SK-N-MC (cell line): ENCODE measurements around the gene EXOSC2.

Experiments
- DNase-seq: peaks from one replicate; pipeline ENCODE4 v3.0.0-alpha.2; 2011; ENCODE audit warnings: low read depth, low spot score
- H3K27ac ChIP-seq: fragments of 200-600 bp; sonication (generic); 2 replicates; pipeline ENCODE4 v1.5.1; 2016; ENCODE audit warnings: mixed run types
- H3K36me3 ChIP-seq: fragments of 200-600 bp; sonication (generic); 2 replicates; pipeline ENCODE4 v1.6.1; 2017; ENCODE audit warnings: antibody characterized with exemption, low read length, mixed read lengths; ENCODE audit not compliant: insufficient read depth
- H3K4me3 ChIP-seq: fragments of 200-600 bp; sonication (generic); 2 replicates; pipeline ENCODE4 v1.5.1; 2016
- H3K9ac ChIP-seq: fragments of 200-600 bp; sonication (generic); 2 replicates; pipeline ENCODE4 v1.8.0; 2017; ENCODE audit warnings: mixed run types, mixed read lengths; ENCODE audit not compliant: insufficient read length
- H3K9me3 ChIP-seq: fragments of 200-600 bp; sonication (generic); 2 replicates; pipeline ENCODE4 v1.6.1; 2017; ENCODE audit warnings: low read depth, mild to moderate bottlenecking, antibody characterized with exemption, low read length, moderate library complexity, mixed read lengths
- EZH2 ChIP-seq: fragments of 200-600 bp; sonication (generic); IDR thresholded peaks from one replicate; pipeline ENCODE4 v1.6.1; 2017; ENCODE audit warnings: antibody characterized with exemption
- FOXP2 ChIP-seq: optimal IDR thresholded peaks from 2 replicates; pipeline ENCODE3; 2011; ENCODE audit warnings: mild to moderate bottlenecking, moderate library complexity; ENCODE audit not compliant: insufficient read depth; ENCODE audit errors: extremely low read length, control extremely low read depth
- POLR2AphosphoS5 ChIP-seq: IDR thresholded peaks from 2 replicates; pipeline ENCODE4 v1.6.1; 2012; ENCODE audit warnings: mild to moderate bottlenecking, low read depth, low read length, borderline replicate concordance

EXOSC2 gene

DNA sequence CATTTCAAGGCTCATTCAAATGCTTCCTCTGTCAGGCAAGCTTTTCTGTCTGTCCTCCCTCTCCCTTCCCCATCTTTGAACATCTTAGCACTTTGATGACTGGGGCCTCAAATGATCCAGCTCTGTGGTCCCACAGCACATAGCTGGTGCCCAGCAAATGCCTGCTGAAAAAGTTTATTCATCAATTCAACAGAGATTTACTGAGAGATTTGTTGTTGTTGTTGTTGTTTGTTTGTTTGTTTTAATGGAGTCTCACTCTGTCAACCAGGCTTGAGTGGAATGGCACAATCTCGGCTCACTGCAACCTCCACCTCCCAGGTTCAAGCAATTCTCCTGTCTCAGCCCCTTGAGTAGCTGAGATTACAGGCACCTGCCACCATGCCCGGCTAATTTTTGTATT, 6.0 kb upstream of the EXOSC2 start:
- no peak overlapping the region for H3K9ac ChIP-seq
- DNase-seq = no peak
- no peaks in the 10 kb centered on the region for H3K9me3 ChIP-seq
- no peak overlapping the region for H3K4me3 ChIP-seq
- H3K27ac ChIP-seq = no peak overlapping the region
- no peaks in the 10 kb centered on the region for H3K36me3 ChIP-seq
- TF ChIP-seq FOXP2 = no peak
- TF ChIP-seq POLR2AphosphoS5 = no peak
- no peak for TF ChIP-seq EZH2

DNA sequence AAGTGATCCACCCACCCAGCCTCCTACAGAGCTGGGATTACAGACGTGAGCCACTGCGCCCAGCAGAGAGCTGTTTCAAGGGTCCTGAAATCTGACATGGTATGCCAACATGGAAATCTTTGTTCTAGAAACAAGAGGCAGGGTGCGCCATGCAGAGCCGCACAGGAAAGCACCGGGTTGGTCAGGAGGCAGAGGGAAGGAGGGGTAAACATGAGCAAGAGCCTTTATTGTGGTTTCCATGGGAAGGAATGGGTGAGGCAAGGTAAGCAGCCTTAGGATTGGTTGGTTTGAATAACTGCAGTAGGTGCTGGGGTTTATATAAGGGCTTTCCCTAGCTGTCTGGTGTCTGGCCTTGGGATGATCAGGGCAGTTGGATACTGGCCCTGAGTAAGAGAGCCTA, 5.5 kb upstream of the EXOSC2 start:
- Histone ChIP-seq H3K9ac (no peak overlapping the region), H3K27ac (no peak overlapping the region), H3K36me3 (no peaks in the 10 kb centered on the region), H3K9me3 (no peaks in the 10 kb centered on the region), H3K4me3 (no peak overlapping the region)
- TF ChIP-seq EZH2 (no peak), FOXP2 (no peak), POLR2AphosphoS5 (no peak)
- no peak for DNase-seq

GRCh38 chr9:130689572-130689936, 4.0 kb upstream of the EXOSC2 start:
- no peaks in the 10 kb centered on the region for H3K9me3 ChIP-seq
- no peaks in the 10 kb centered on the region for H3K36me3 ChIP-seq
- peak overlapping the region; percentile 61 for H3K4me3 ChIP-seq
- H3K27ac ChIP-seq = peak overlapping the region; percentile 67
- no peak for DNase-seq
- no peak for TF ChIP-seq POLR2AphosphoS5
- no peak for TF ChIP-seq EZH2
- no peak for TF ChIP-seq FOXP2
- H3K9ac ChIP-seq = no peak overlapping the region

DNA sequence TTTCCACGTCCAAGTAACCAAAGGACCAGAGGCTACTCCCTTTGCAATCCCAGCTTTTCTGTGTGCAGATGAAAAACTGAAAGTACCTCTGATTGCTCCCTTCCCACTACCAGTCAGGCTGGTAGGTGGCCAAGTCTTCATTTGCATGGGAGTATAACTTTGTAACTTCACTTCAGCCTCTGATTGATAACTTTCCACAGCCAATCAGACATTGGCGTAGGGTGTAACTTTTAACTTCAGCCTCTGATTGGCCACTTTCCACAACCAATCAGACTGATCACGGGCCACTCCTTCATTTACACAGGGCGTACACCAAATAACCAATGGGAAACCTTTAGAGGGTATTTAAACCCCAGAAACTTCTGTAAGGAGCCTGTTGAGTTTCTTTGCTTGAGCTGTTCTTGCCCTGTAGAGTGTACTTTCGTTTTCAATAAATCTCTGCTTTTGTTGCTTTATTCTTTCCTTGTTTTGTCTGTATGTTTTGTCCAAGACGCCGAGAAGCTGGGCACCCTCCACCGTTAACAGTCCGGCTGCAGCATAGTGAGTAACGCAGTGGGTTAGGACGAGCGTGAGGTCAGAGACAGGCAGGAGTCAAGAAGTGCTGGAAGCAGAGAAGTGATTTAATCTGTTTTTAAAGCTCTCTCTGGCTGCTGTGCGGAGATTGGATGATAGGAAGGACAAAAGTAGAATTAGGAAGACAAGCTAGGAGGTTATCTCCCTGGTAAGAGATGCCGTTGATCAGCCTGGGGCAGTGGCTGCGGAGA, 3.5 kb upstream of the EXOSC2 start:
- H3K27ac ChIP-seq = peak overlapping the region; percentile 83
- H3K4me3 ChIP-seq = peak overlapping the region; percentile 61
- DNase-seq = peak; percentile 56

GRCh38 chr9:130692321-130692720, 1.3 kb upstream of the EXOSC2 start:
- no peak overlapping the region for H3K4me3 ChIP-seq
- TF ChIP-seq EZH2 (no peak), POLR2AphosphoS5 (no peak)
- no peak overlapping the region for H3K27ac ChIP-seq
- no peak overlapping the region for H3K9ac ChIP-seq
- DNase-seq = no peak
- H3K36me3 ChIP-seq = peaks cover 24% of the 10 kb centered on the region
- H3K9me3 ChIP-seq = no peaks in the 10 kb centered on the region

More for the DNA sequence above, 3.5 kb upstream of the EXOSC2 start:
- Histone ChIP-seq H3K9me3 (no peaks in the 10 kb centered on the region), H3K9ac (peak overlapping the region; percentile 61), H3K36me3 (peaks cover 2% of the 10 kb centered on the region)
- TF ChIP-seq FOXP2 (no peak), EZH2 (no peak), POLR2AphosphoS5 (peak; percentile 58)

GRCh38 chr9:130693101-130693425, 517 bp upstream of the EXOSC2 start:
- peak overlapping the region; percentile 72 for H3K9ac ChIP-seq

GRCh38 chr9:130694205-130694604, 625 bp downstream of the EXOSC2 start:
- Histone ChIP-seq H3K4me3 (peak overlapping the region; percentile 87), H3K27ac (peak overlapping the region; percentile 18; the same call in 1 of the 2 replicates), H3K36me3 (peaks cover 43% of the 10 kb centered on the region), H3K9me3 (no peaks in the 10 kb centered on the region), H3K9ac (peak overlapping the region; percentile 94)
- no peak for TF ChIP-seq FOXP2
- DNase-seq = no peak

More at GRCh38 chr9:130693101-130693425, 517 bp upstream of the EXOSC2 start:
- Histone ChIP-seq H3K27ac (peak overlapping the region; percentile 68; the same call in 1 of the 2 replicates), H3K9me3 (no peaks in the 10 kb centered on the region), H3K36me3 (peaks cover 32% of the 10 kb centered on the region), H3K4me3 (peak overlapping the region; percentile 87)
- DNase-seq = no peak
- TF ChIP-seq FOXP2 (no peak), EZH2 (no peak), POLR2AphosphoS5 (no peak)

DNA sequence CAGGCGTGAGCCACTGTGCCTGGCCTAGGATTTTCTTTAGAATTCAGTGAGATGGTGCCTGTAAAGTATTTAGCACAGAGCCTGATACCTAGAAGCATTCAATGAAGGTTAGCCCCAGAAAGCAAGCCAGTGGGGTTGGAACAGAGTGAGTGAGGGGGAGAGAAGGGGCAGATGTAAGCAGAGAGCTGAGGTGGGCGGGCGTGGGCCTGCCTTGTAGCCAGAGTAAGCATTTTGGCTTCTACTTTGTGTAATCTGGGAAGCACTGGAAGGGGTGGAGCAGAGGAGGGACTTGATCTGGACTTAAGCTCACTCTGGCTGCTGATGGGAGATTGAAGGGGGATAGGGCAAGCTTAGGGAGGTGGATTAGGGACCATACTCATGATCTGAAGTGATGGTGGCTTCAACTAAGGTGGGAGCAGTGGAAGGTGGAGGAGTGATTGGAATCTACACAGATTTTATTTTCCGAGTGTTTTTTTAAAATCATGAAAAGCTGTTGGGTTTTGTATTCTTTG, 2.6 kb downstream of the EXOSC2 start:
- Histone ChIP-seq H3K27ac (no peak overlapping the region), H3K9ac (no peak overlapping the region), H3K36me3 (peaks cover 57% of the 10 kb centered on the region), H3K4me3 (no peak overlapping the region), H3K9me3 (no peaks in the 10 kb centered on the region)
- no peak for DNase-seq
- TF ChIP-seq FOXP2 (no peak), POLR2AphosphoS5 (no peak), EZH2 (no peak)

DNA sequence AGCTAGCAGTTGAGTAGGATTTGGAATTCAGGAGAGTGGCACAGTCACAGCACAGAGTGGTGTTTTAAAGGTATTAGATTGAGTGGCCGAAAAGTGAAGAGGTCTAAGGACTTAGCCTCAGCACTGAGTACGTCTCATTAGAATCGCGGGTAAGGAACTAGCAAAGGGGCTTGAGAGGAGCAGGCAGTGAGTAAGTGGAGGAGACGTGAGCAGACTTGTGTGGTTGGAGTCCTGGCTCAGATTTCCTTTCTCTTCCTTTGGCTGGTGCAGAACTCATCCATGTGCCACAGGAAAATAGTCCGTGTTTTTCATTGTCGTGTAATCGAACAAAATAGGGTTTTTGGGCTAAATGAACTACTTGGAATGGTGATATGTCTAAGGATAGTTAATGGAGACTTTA, 3.4 kb downstream of the EXOSC2 start:
- DNase-seq = no peak
- TF ChIP-seq EZH2 (no peak), FOXP2 (no peak), POLR2AphosphoS5 (no peak)
- Histone ChIP-seq H3K36me3 (peaks cover 65% of the 10 kb centered on the region), H3K9me3 (no peaks in the 10 kb centered on the region), H3K27ac (no peak overlapping the region), H3K9ac (no peak overlapping the region), H3K4me3 (no peak overlapping the region)
